Large intestine (tissue), 3 donors: Measurements from ENCODE around the gene KRTAP4-3. TPM values are rescaled to one million over a fixed set of nuclear protein-coding genes. Genes with fewer than 3 reads are reported as not detected.
"Not testable (repeated sequence)": the region's sequence is repeated elsewhere in the genome, so short reads cannot be mapped to it uniquely, and the experiment has no call there.

Source experiments
- DNase-seq, 2 donors: peaks; one replicate each; pipeline versions ENCODE4 v3.0.0 to v3.0.0-alpha.2; 2013
- H3K27ac ChIP-seq: one replicate; pipeline ENCODE4 v1.5.1; 2013; ENCODE audit warnings: low read length
- H3K27me3 ChIP-seq: 2 replicates; pipeline ENCODE4 v1.6.1; 2013; ENCODE audit warnings: low read length; ENCODE audit not compliant: control insufficient read depth, insufficient read depth
- H3K36me3 ChIP-seq: 2 replicates; pipeline ENCODE4 v1.6.1; 2013; ENCODE audit warnings: low read length; ENCODE audit not compliant: control insufficient read depth, insufficient read depth
- H3K4me1 ChIP-seq: one replicate; pipeline ENCODE4 v1.6.1; 2013; ENCODE audit warnings: low read length; ENCODE audit not compliant: control insufficient read depth, insufficient read depth
- H3K4me3 ChIP-seq: one replicate; pipeline ENCODE4 v1.5.1; 2013; ENCODE audit warnings: low read length
- H3K9me3 ChIP-seq: one replicate; pipeline ENCODE4 v1.6.1; 2013; ENCODE audit warnings: mild to moderate bottlenecking, low read depth, low read length, moderate library complexity; ENCODE audit not compliant: control insufficient read depth
- WGBS: methylation state at CpG from one replicate; pipeline ENCODE4 v1.1.5; 2013; ENCODE audit warnings: low lambda C conversion rate; ENCODE audit not compliant: insufficient coverage; 5-methylcytosine and 5-hydroxymethylcytosine counted together
- polyA plus RNA-seq: library from polyadenylated mRNA; unstranded; fragments of 120-200 nt; gene quantifications from one replicate; pipeline ENCODE4 v1.2.1, GENCODE V29; 2013

KRTAP4-3 gene
- polyA plus RNA-seq, 1 donor, result not detected

GRCh38 chr17:41139865-41140264 lies 28.2 kb downstream of the KRTAP4-3 start:
- not testable (repeated sequence) for H3K27me3 ChIP-seq, H3K27ac ChIP-seq, H3K4me1 ChIP-seq, H3K4me3 ChIP-seq, H3K36me3 ChIP-seq, DNase-seq
- no CpG with 5 or more reads among the region's 12 CpGs for WGBS
- peaks cover 17% of the 10 kb centered on the region for H3K9me3 ChIP-seq

GRCh38 chr17:41133880-41134735 lies 33.9 kb downstream of the KRTAP4-3 start:
- WGBS, result 100% methylated on average over 1 of the region's 2 CpGs

GRCh38 chr17:41131979-41132378 lies 36.0 kb downstream of the KRTAP4-3 start:
- H3K9me3 ChIP-seq, result no peaks in the 10 kb centered on the region
- DNase-seq, result no peak
- H3K4me1 ChIP-seq, result no peaks in the 10 kb centered on the region
- no peak overlapping the region for H3K27ac ChIP-seq
- H3K4me3 ChIP-seq, result no peak overlapping the region
- no peaks in the 10 kb centered on the region for H3K36me3 ChIP-seq
- no peaks in the 10 kb centered on the region for H3K27me3 ChIP-seq
- 100% methylated on average over 1 of the region's 3 CpGs for WGBS

More at GRCh38 chr17:41133880-41134735, 33.9 kb downstream of the KRTAP4-3 start:
- DNase-seq, result no peak
- H3K27me3 ChIP-seq, result no peaks in the 10 kb centered on the region
- no peaks in the 10 kb centered on the region for H3K4me1 ChIP-seq
- no peak overlapping the region for H3K4me3 ChIP-seq
- H3K27ac ChIP-seq, result no peak overlapping the region
- no peaks in the 10 kb centered on the region for H3K36me3 ChIP-seq
- no peaks in the 10 kb centered on the region for H3K9me3 ChIP-seq

- Histone ChIP-seq H3K4me1 (no peaks in the 10 kb centered on the region), H3K36me3 (no peaks in the 10 kb centered on the region), H3K27me3 (no peaks in the 10 kb centered on the region), H3K27ac (no peak overlapping the region), H3K9me3 (no peaks in the 10 kb centered on the region), H3K4me3 (no peak overlapping the region)
- DNase-seq, result no peak
- WGBS, result 83% methylated on average over 1 of the region's 1 CpG
Measured at GRCh38 chr17:41127371-41127770, 40.6 kb downstream of the KRTAP4-3 start.

GRCh38 chr17:41126412-41126811 lies 41.6 kb downstream of the KRTAP4-3 start:
- DNase-seq, result no peak
- Histone ChIP-seq H3K36me3 (no peaks in the 10 kb centered on the region), H3K4me1 (no peaks in the 10 kb centered on the region), H3K4me3 (no peak overlapping the region), H3K9me3 (no peaks in the 10 kb centered on the region), H3K27me3 (no peaks in the 10 kb centered on the region), H3K27ac (no peak overlapping the region)
- 97% methylated on average over 3 of the region's 3 CpGs for WGBS

GRCh38 chr17:41125064-41125463 lies 43.0 kb downstream of the KRTAP4-3 start:
- Histone ChIP-seq H3K9me3 (no peaks in the 10 kb centered on the region), H3K4me1 (no peaks in the 10 kb centered on the region), H3K4me3 (no peak overlapping the region), H3K27me3 (no peaks in the 10 kb centered on the region), H3K27ac (no peak overlapping the region), H3K36me3 (no peaks in the 10 kb centered on the region)
- WGBS, result no CpG with 5 or more reads among the region's 2 CpGs
- no peak for DNase-seq

GRCh38 chr17:41123991-41124371 lies 44.0 kb downstream of the KRTAP4-3 start, which contains the start of gene KRTAP4-12:
KRTAP4-12 (minus strand) TSS chr17:41124182; CDS start chr17:41124122, 60 bp downstream.
- not testable (repeated sequence) for H3K27me3 ChIP-seq, DNase-seq, H3K27ac ChIP-seq, H3K4me3 ChIP-seq, H3K9me3 ChIP-seq, H3K36me3 ChIP-seq, H3K4me1 ChIP-seq
- no CpG with 5 or more reads among the region's 3 CpGs for WGBS

GRCh38 chr17:41123292-41123990 lies 44.6 kb downstream of the KRTAP4-3 start:
- H3K9me3 ChIP-seq, H3K27ac ChIP-seq, H3K36me3 ChIP-seq, H3K4me3 ChIP-seq, DNase-seq, H3K27me3 ChIP-seq, H3K4me1 ChIP-seq: not testable (repeated sequence)
- WGBS, result no CpG with 5 or more reads among the region's 12 CpGs

GRCh38 chr17:41121742-41122141 lies 46.3 kb downstream of the KRTAP4-3 start:
- WGBS, result 60% methylated on average over 1 of the region's 2 CpGs
- H3K4me3 ChIP-seq, result no peak overlapping the region
- no peak for DNase-seq

GRCh38 chr17:41119696-41120690 lies 48.0 kb downstream of the KRTAP4-3 start:
- 78% methylated on average over 5 of the region's 11 CpGs for WGBS
- not testable (repeated sequence) for H3K27ac ChIP-seq, H3K27me3 ChIP-seq, DNase-seq, H3K4me1 ChIP-seq, H3K36me3 ChIP-seq, H3K4me3 ChIP-seq, H3K9me3 ChIP-seq

More at GRCh38 chr17:41121742-41122141, 46.3 kb downstream of the KRTAP4-3 start:
- Histone ChIP-seq H3K9me3 (no peaks in the 10 kb centered on the region), H3K27me3 (no peaks in the 10 kb centered on the region), H3K4me1 (no peaks in the 10 kb centered on the region), H3K36me3 (no peaks in the 10 kb centered on the region), H3K27ac (no peak overlapping the region)
